K562 (cell line): ENCODE data around the gene RALGAPA2. TPM values are rescaled to one million over a fixed set of nuclear protein-coding genes. Genes with fewer than 3 reads are reported as not detected.

ENCODE experiments used
- ATAC-seq: fragments of 200-7000 bp; cut with Tn5 transposase; 3 replicates; pipeline ENCODE4 v1.9.1; 2020; ENCODE audit warnings: moderate library complexity
- BruUV-seq: library from RNA; stranded (reverse); fragments of 400-500 nt; replicated peaks from 2 replicates; lab custom pipeline; 2021; lab: Mats Ljungman, UMichigan
- CTCF ChIA-PET: fragments of 300-600 bp; formaldehyde crosslinking; extraction: SDS; loops from one replicate; lab custom pipeline; 2021; ENCODE audit warnings: low intra/inter-chr PET ratio; lab: Yijun Ruan, JAX
- POLR2A ChIA-PET: fragments of 300-600, 350-650 bp; sonication (Branson Sonifier 250); formaldehyde crosslinking; extraction: SDS; loops from one replicate; lab custom pipeline; 2021; ENCODE audit warnings: antibody characterized with exemption, inconsistent platforms; lab: Yijun Ruan, JAX
- DNase-seq, 4 experiments: peaks; one replicate each; pipeline versions ENCODE4 v3.0.0 to v3.0.0-alpha.2; 2011 to 2018; ENCODE audit warnings: low spot score in 3 of 4, mixed read lengths in 3 of 4; ENCODE audit errors: extremely low read depth in 1 of 4
- FAIRE-seq: peaks from 2 replicates; lab custom pipeline; 2011; peaks lifted over from hg19 to GRCh38; lab: Jason Lieb, UNC
- H2AFZ ChIP-seq: 2 replicates; pipeline ENCODE4 v1.6.0; 2011; ENCODE audit warnings: low read depth, low read length, control low read depth, inconsistent platforms
- H3K27ac ChIP-seq: fragments of 200-600 bp; 3 replicates; pipeline ENCODE4 v1.8.0; 2011; ENCODE audit warnings: low read depth, mild to moderate bottlenecking, control low read depth, inconsistent platforms, low read length, moderate library complexity, mixed read lengths; ENCODE audit errors: extremely low read depth
- H3K27me3 ChIP-seq, 2 experiments: fragments of 300-600 bp in 1 of 2; 2 replicates in 1 of 2; 3 replicates in 1 of 2; pipeline versions ENCODE4 v1.6.0 to v1.8.0; 2011; ENCODE audit warnings: inconsistent platforms in 2 of 2, low read length in 2 of 2, mild to moderate bottlenecking in 1 of 2, mixed read lengths in 1 of 2, moderate library complexity in 1 of 2; ENCODE audit not compliant: control insufficient read depth in 2 of 2, insufficient read depth in 2 of 2
- H3K36me3 ChIP-seq: fragments of 300-600 bp; 3 replicates; pipeline ENCODE4 v1.8.0; 2011; ENCODE audit warnings: mild to moderate bottlenecking, low read length, inconsistent platforms; ENCODE audit not compliant: control insufficient read depth, insufficient read depth
- H3K4me1 ChIP-seq, 2 experiments: fragments of 200-600 bp in 1 of 2; replicated peaks in 1 of 2; 2 replicates in 1 of 2; 3 replicates in 1 of 2; pipeline versions ENCODE4 v1.5.1 to v1.8.0; 2011; ENCODE audit warnings: inconsistent platforms in 2 of 2, low read length in 2 of 2, mild to moderate bottlenecking in 1 of 2, mixed read lengths in 1 of 2, moderate library complexity in 1 of 2; ENCODE audit not compliant: control insufficient read depth in 2 of 2, insufficient read depth in 2 of 2
- H3K4me2 ChIP-seq: 2 replicates; pipeline ENCODE4 v1.6.1; 2011; ENCODE audit warnings: low read length, control low read depth, inconsistent platforms, mixed read lengths; ENCODE audit not compliant: insufficient read depth
- H3K4me3 ChIP-seq: fragments of 200-600 bp; sonication (generic), shearing (Covaris generic); 2 replicates; pipeline ENCODE4 v1.5.1; 2016; ENCODE audit warnings: control low read depth, inconsistent platforms
- H3K79me2 ChIP-seq: fragments of 200-600 bp; 3 replicates; pipeline ENCODE4 v1.8.0; 2011; ENCODE audit warnings: low read length, inconsistent platforms; ENCODE audit not compliant: control insufficient read depth, insufficient read depth
- H3K9ac ChIP-seq, 2 experiments: 2 replicates each; pipeline versions ENCODE4 v1.6.0 to v1.6.1; 2011; ENCODE audit warnings: low read depth in 2 of 2, low read length in 2 of 2, control low read depth in 1 of 2, inconsistent platforms in 1 of 2, mild to moderate bottlenecking in 1 of 2, mixed read lengths in 1 of 2; ENCODE audit not compliant: insufficient read depth in 1 of 2
- H3K9me1 ChIP-seq: one replicate; pipeline ENCODE4 v1.6.0; 2011; ENCODE audit warnings: inconsistent platforms, mild to moderate bottlenecking, low read length, moderate library complexity; ENCODE audit not compliant: control insufficient read depth, insufficient read depth
- H3K9me3 ChIP-seq: replicated peaks from 2 replicates; pipeline ENCODE4 v1.5.1; 2011; ENCODE audit warnings: low read depth, low read length, inconsistent platforms; ENCODE audit not compliant: control insufficient read depth, insufficient read depth
- H4K20me1 ChIP-seq: replicated peaks from 2 replicates; pipeline ENCODE4 v1.6.1; 2011; ENCODE audit warnings: low read length, inconsistent platforms, mixed read lengths; ENCODE audit not compliant: control insufficient read depth, insufficient read depth
- POLR2H ChIP-seq: IDR thresholded peaks from 2 replicates; pipeline ENCODE4 v1.6.1; 2016; ENCODE audit warnings: missing genetic modification characterization, low read depth, mild to moderate bottlenecking, control low read depth, missing compliant biosample characterization, moderate library complexity
- SIRT6 ChIP-seq: IDR thresholded peaks from one replicate; pipeline ENCODE4 v1.6.1; 2012; ENCODE audit warnings: low read depth, mild to moderate bottlenecking, control low read depth, inconsistent platforms, low read length, moderate library complexity
- ZBTB8A ChIP-seq: fragments of 450-650 bp; IDR thresholded peaks from 2 replicates; pipeline ENCODE4 v1.6.1; 2018; ENCODE audit warnings: mild to moderate bottlenecking, moderate library complexity; ENCODE audit not compliant: partially characterized antibody
- ZFP30 ChIP-seq: fragments of 250-450 bp; sonication (Bioruptor Pico); IDR thresholded peaks from 2 replicates; pipeline ENCODE4 v1.8.0; 2022; ENCODE audit warnings: moderate library complexity, mild to moderate bottlenecking, inconsistent platforms, borderline replicate concordance
- ZNF140 ChIP-seq: fragments of 250-450 bp; sonication (Bioruptor Pico); IDR thresholded peaks from 2 replicates; pipeline ENCODE4 v1.8.0; 2021; ENCODE audit warnings: moderate library complexity, mild to moderate bottlenecking, inconsistent platforms
- ZNF197 ChIP-seq: fragments of 200-800 bp; sonication (Bioruptor generic); IDR thresholded peaks from 2 replicates; pipeline ENCODE4 v1.6.1; 2016; ENCODE audit warnings: low read depth, missing genetic modification characterization, missing compliant biosample characterization
- WGBS: fragments of 100-300 bp; shearing (Covaris generic); methylation state at CpG from one replicate; pipeline ENCODE4 v1.1.6; 2016; ENCODE audit warnings: low coverage, mixed read lengths; ENCODE audit not compliant: insufficient coverage; ENCODE audit errors: missing lambda C conversion rate; 5-methylcytosine and 5-hydroxymethylcytosine counted together
- in situ Hi-C: fragments of 300-500 bp; cut with MboI; formaldehyde crosslinking; loops from 4 replicates; pipeline ENCODE4 v1.15.0; 2018; ENCODE audit warnings: inconsistent platforms, mixed read lengths
- intact Hi-C: fragments of 100-400 bp; cut with micrococcal nuclease; formaldehyde crosslinking; loops from 2 replicates; pipeline ENCODE4 v1.14.2; 2022
- polyA plus RNA-seq, 8 experiments: library from polyadenylated mRNA; depleted of rRNA in 4 of 8; stranded (reverse) in 5 of 8; unstranded in 3 of 8; fragments of >200 nt; fragmentation: Nextera tagmentation in 2 of 8; fragmentation: Illumina TruSeq in 1 of 8; extraction: Ambion mirVana in 2 of 8; extraction: Trizol in 1 of 8; gene quantifications; 2 replicates each; pipeline versions ENCODE4 v1.2.1 to v1.2.3, GENCODE V29; 2011 to 2014; ENCODE audit warnings: inconsistent platforms in 1 of 8, missing spikeins in 1 of 8
- total RNA-seq, 7 experiments: library from RNA; depleted of rRNA in 6 of 7; stranded (reverse); fragments of >200 nt in 6 of 7; fragmentation: Illumina TruSeq in 2 of 7; extraction: Trizol in 2 of 7; gene quantifications; 2 replicates each; pipeline versions ENCODE4 v1.2.1 to v1.2.3, GENCODE V29; 2011 to 2021; ENCODE audit warnings: low replicate concordance in 1 of 7
- TF ChIP-seq, protein P1 (sequence below), 3 experiments: fragments of 200-800 bp in 1 of 3; fragments of 250-450 bp in 1 of 3; fragments of 450-650 bp in 1 of 3; sonication (Bioruptor Pico) in 1 of 3; sonication (Bioruptor generic) in 1 of 3; formaldehyde crosslinking in 1 of 3; IDR thresholded peaks; 2 replicates each; pipeline versions ENCODE4 v1.6.1 to v1.8.0; 2016 to 2022; ENCODE audit warnings: mild to moderate bottlenecking in 2 of 3, missing genetic modification characterization in 2 of 3, missing compliant biosample characterization in 1 of 3, moderate library complexity in 1 of 3
- TF ChIP-seq, protein P2 (sequence below): fragments of 450-650 bp; formaldehyde crosslinking; IDR thresholded peaks from 2 replicates; pipeline ENCODE4 v1.4.0; 2022; ENCODE audit warnings: missing genetic modification characterization

The RALGAPA2 gene
- total and polyA plus RNA-seq, 9 of the 15 experiments (the other 6 are each of a cell fraction or from before 2014, with no cell fraction given): 0.35 to 2.7 (median 1.4) TPM

DNA sequence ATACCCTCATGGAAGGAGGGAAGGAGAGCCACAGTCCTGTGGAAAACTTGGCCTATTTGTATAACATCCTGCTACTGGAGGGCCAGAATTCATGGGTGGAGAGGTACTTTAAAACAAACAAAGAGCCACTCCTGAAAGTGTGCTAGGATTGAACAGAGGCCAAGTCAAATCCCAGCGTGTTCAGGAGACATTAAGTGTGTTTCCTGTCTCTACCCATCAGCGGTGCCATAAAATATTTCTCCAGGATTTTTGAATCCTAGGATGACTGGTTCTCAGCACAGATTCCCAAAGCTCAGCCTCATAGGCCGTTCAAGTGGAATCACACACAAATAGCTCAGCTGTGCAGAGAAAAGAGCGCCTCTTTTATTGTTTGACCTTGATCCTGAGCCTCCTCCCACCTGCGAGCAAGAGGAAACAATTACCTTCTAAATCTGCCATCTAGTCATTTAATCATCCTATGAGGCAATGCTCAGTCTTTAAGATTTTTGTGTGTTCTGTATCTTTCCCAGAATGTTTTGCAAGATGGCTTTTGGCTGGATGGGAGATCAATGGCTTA lies 31.8 kb upstream of the RALGAPA2 start:
- H4K20me1 ChIP-seq: no peaks in the 10 kb centered on the region
- ChIA-PET CTCF (no interaction called here), POLR2A (no interaction called here)
- no peaks in the 10 kb centered on the region for H3K36me3 ChIP-seq
- no peak overlapping the region for H3K4me2 ChIP-seq
- DNase-seq: no peak
- no peaks in the 10 kb centered on the region for H3K9me1 ChIP-seq
- no peak overlapping the region for H3K27ac ChIP-seq
- 4% methylated on average over 4 of the region's 5 CpGs for WGBS
- no peak overlapping the region for H3K9ac ChIP-seq
- no peaks in the 10 kb centered on the region for H3K9me3 ChIP-seq
- BruUV-seq: no TSS peak
- intact Hi-C loops: no loop called here
- H3K4me1 ChIP-seq: no peaks in the 10 kb centered on the region
- no peak for ATAC-seq
- H3K27me3 ChIP-seq: peaks cover 4 to 9% of the 10 kb centered on the region in 2 experiments; a peak in 3 of 5 replicates
- no peak overlapping the region for H3K4me3 ChIP-seq
- in situ Hi-C loops: no loop called here
- TF ChIP-seq POLR2H (tag) (no peak), ZBTB8A (no peak), ZNF197 (CRISPR knock-in tag) (no peak), ZNF140 (CRISPR knock-in tag) (no peak), SIRT6 (no peak), ZFP30 (CRISPR knock-in tag) (no peak)
- TF ChIP-seq, protein P1, sequence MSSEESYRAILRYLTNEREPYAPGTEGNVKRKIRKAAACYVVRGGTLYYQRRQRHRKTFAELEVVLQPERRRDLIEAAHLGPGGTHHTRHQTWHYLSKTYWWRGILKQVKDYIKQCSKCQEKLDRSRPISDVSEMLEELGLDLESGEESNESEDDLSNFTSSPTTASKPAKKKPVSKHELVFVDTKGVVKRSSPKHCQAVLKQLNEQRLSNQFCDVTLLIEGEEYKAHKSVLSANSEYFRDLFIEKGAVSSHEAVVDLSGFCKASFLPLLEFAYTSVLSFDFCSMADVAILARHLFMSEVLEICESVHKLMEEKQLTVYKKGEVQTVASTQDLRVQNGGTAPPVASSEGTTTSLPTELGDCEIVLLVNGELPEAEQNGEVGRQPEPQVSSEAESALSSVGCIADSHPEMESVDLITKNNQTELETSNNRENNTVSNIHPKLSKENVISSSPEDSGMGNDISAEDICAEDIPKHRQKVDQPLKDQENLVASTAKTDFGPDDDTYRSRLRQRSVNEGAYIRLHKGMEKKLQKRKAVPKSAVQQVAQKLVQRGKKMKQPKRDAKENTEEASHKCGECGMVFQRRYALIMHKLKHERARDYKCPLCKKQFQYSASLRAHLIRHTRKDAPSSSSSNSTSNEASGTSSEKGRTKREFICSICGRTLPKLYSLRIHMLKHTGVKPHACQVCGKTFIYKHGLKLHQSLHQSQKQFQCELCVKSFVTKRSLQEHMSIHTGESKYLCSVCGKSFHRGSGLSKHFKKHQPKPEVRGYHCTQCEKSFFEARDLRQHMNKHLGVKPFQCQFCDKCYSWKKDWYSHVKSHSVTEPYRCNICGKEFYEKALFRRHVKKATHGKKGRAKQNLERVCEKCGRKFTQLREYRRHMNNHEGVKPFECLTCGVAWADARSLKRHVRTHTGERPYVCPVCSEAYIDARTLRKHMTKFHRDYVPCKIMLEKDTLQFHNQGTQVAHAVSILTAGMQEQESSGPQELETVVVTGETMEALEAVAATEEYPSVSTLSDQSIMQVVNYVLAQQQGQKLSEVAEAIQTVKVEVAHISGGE (CRISPR knock-in tag; IDR thresholded peaks at IDR 0.05): no peak
- TF ChIP-seq, protein P2, sequence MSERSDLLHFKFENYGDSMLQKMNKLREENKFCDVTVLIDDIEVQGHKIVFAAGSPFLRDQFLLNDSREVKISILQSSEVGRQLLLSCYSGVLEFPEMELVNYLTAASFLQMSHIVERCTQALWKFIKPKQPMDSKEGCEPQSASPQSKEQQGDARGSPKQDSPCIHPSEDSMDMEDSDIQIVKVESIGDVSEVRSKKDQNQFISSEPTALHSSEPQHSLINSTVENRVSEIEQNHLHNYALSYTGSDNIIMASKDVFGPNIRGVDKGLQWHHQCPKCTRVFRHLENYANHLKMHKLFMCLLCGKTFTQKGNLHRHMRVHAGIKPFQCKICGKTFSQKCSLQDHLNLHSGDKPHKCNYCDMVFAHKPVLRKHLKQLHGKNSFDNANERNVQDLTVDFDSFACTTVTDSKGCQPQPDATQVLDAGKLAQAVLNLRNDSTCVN (CRISPR knock-in tag): no peak
- H3K79me2 ChIP-seq: no peaks in the 10 kb centered on the region
- no peak overlapping the region for H2AFZ ChIP-seq
- no peak for FAIRE-seq
